ENCODE measurements around the gene PEX14.

- TF ChIP-seq CTCF (conservative IDR thresholded peaks at IDR 0.05; ENCODE audit: low read depth in 2 of 2) (no peak), POLR2AphosphoS5 (IDR thresholded peaks at IDR 0.05; ENCODE audit: low read depth) (no peak), EZH2 (IDR thresholded peaks at IDR 0.05; ENCODE audit: low read depth, unreplicated experiment) (no peak), JUNB (IDR thresholded peaks at IDR 0.05; ENCODE audit: unreplicated experiment) (no peak)
Observed at GRCh38 chr1:10473145-10473765, 1.5 kb upstream of the PEX14 start.

All from GM23338 (cell line).